Nephron progenitor cell (in vitro differentiated cells): ENCODE data around the gene PPDPF.
"Not testable (repeated sequence)": the region's sequence is repeated elsewhere in the genome, so short reads cannot be mapped to it uniquely, and the experiment has no call there.

ENCODE experiments used
- DNase-seq: peaks from one replicate; pipeline ENCODE4 v3.0.0; 2021
- H3K27ac Mint-ChIP-seq: 2 replicates; pipeline ENCODE4 v1.8.0; 2021; ENCODE audit warnings: mild to moderate bottlenecking, moderate library complexity, mixed read lengths
- H3K27me3 Mint-ChIP-seq: 2 replicates; pipeline ENCODE4 v1.8.0; 2021; ENCODE audit warnings: mild to moderate bottlenecking, low read depth, mixed read lengths; ENCODE audit not compliant: poor library complexity
- H3K36me3 Mint-ChIP-seq: 2 replicates; pipeline ENCODE4 v1.8.0; 2021; ENCODE audit warnings: low read depth, mixed read lengths
- H3K4me1 Mint-ChIP-seq: 2 replicates; pipeline ENCODE4 v1.8.0; 2021; ENCODE audit warnings: mixed read lengths
- H3K4me3 Mint-ChIP-seq: 2 replicates; pipeline ENCODE4 v1.8.0; 2021; ENCODE audit warnings: mild to moderate bottlenecking, moderate library complexity, mixed read lengths
- H3K9me3 Mint-ChIP-seq: 2 replicates; pipeline ENCODE4 v1.8.0; 2021; ENCODE audit warnings: mild to moderate bottlenecking, moderate library complexity, mixed read lengths
- TF ChIP-seq, protein P1 (sequence below): fragments of 200-600 bp; sonication (generic); IDR thresholded peaks from 2 replicates; pipeline ENCODE4 v1.5.0; 2021; ENCODE audit warnings: antibody characterized with exemption

Gene PPDPF

DNA sequence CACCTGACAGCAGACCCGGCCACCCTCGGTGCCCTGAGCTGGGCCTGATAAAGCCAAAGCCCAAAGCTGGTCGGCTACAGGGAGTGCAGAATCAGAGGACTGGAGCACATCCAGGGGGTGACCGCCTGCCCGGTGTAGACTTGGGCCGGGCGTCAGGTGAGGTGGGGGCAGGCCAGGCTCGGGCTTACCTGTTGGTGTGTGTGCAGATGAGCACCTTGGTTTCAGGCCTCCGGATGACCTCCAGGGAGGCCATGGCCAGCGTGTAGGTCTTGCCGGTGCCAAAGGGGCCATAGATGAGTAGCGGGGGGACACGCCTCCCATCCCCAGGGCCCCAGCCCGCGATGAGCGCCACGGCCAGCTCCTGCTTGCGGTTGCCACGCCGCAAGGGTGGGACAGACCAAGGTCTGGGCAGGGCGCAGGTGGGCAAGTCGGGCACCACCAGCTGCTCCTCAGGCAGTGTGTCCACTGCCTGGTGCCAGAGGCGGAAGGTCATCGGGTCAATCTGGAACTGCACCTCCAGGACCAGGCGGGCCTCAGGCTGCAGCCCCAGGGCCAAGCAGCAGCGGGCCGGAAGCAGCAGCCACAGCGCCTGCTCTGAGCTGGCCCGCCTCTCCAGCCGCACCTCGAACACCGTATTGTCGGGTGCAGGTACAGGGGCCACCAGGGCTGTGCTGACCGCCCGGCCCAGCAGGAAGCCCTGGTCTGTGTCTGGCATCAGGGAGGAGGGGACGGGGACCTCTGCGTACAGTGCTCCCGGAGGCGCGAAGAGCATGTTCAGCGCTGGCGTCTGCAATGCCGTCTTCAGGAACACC is 47.8 kb downstream of the PPDPF start:
- no peaks in the 10 kb centered on the region for H3K27me3 Mint-ChIP-seq
- no peaks in the 10 kb centered on the region for H3K9me3 Mint-ChIP-seq
- H3K27ac Mint-ChIP-seq = no peak overlapping the region
- no peaks in the 10 kb centered on the region for H3K4me1 Mint-ChIP-seq
- TF ChIP-seq, protein P1, sequence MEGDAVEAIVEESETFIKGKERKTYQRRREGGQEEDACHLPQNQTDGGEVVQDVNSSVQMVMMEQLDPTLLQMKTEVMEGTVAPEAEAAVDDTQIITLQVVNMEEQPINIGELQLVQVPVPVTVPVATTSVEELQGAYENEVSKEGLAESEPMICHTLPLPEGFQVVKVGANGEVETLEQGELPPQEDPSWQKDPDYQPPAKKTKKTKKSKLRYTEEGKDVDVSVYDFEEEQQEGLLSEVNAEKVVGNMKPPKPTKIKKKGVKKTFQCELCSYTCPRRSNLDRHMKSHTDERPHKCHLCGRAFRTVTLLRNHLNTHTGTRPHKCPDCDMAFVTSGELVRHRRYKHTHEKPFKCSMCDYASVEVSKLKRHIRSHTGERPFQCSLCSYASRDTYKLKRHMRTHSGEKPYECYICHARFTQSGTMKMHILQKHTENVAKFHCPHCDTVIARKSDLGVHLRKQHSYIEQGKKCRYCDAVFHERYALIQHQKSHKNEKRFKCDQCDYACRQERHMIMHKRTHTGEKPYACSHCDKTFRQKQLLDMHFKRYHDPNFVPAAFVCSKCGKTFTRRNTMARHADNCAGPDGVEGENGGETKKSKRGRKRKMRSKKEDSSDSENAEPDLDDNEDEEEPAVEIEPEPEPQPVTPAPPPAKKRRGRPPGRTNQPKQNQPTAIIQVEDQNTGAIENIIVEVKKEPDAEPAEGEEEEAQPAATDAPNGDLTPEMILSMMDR = no peak
- no peaks in the 10 kb centered on the region for H3K36me3 Mint-ChIP-seq
- DNase-seq = no peak
- H3K4me3 Mint-ChIP-seq = no peak overlapping the region

DNA sequence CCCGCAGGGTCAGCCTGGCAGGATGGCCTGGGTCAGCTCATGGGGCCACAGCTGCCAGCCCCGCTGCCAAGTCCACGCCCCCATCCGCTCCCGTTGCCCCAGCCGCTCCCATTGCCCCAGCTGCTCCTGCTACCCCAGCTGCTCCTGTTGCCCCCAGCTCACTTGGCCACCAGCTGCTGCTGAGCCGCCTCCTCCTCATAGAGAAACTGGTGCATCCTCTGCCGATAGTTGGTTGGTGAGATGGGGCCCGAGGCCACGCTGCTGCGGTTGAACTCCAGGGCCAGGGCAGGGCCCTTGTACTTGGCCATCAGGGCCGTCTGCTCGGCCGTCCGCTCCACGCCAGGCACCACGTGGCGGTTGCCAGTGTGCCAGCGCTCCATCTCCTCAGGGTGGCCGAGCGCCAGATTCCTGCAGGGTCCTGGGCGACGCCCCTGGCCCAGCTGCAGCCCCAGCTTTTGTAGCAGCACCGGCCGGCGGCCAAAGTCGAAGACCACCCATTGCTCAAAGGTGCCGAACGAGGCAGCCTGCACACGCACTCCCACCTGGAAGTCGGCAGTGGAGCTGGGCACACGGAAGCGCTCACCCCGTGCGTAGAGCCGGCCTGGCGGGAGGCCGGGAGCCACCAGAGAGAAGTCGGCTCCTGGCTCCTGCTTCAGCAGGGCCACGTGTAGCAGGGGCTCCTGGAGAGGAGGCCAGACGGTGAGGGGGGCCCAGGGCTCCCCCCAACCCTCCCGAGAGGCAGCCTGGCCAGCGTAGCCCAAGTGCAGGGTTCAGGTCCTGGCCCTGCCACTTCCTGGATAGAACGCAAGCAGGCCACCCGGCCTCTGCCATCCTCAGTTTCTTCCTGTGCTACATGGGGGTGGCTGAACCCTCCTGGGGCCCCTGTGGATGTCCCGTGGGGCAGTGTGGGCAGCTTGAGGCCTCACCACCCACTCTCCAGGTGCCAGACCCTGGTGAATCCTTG is 48.7 kb downstream of the PPDPF start:
- TF ChIP-seq, protein P1 = no peak
- Mint-ChIP-seq H3K9me3 (no peaks in the 10 kb centered on the region), H3K27me3 (no peaks in the 10 kb centered on the region), H3K4me1 (no peaks in the 10 kb centered on the region), H3K27ac (no peak overlapping the region), H3K36me3 (no peaks in the 10 kb centered on the region), H3K4me3 (no peak overlapping the region)
- DNase-seq = no peak

DNA sequence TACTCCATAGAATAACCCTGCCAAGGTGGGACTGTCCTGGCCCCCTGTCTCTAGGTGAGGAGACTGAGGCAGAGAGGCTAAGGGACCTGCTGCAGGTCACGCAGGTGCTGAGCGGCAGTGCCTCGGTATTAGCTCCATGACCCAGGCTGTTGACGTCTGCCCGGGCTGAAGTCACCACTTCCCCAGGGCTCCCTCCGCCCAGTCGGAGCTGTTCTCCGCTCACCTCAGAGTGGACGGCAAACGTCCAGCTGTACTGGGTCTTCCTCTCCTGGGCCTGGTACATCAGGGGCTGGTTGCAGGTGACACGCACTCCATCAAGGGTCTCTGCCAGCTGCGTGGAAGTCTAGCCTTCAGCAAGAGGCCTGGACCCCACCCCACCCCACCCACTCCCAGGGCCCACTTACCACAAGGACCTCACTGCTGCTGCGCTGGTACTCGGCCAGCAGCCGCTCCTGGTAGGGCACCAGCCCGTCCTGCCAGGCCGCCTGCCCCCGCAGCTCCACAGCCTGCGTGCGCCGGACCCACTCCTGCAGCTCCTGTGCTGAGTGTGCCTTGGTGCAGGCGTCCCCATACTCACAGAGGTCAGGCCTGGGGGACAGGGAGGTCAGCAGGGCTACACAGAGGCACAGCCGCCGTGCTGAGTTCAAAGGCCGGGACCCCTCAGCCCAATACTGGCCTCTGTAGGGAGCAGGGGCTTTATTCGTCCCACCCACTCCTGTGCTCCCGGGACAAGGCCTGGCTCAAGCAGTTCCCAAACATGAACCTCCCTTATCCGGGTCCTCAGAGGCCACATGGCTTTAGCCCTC is 49.9 kb downstream of the PPDPF start:
- Mint-ChIP-seq H3K4me3 (no peak overlapping the region), H3K36me3 (no peaks in the 10 kb centered on the region), H3K27ac (no peak overlapping the region), H3K9me3 (no peaks in the 10 kb centered on the region), H3K27me3 (no peaks in the 10 kb centered on the region), H3K4me1 (no peaks in the 10 kb centered on the region)
- DNase-seq = no peak
- TF ChIP-seq, protein P1 = no peak

DNA sequence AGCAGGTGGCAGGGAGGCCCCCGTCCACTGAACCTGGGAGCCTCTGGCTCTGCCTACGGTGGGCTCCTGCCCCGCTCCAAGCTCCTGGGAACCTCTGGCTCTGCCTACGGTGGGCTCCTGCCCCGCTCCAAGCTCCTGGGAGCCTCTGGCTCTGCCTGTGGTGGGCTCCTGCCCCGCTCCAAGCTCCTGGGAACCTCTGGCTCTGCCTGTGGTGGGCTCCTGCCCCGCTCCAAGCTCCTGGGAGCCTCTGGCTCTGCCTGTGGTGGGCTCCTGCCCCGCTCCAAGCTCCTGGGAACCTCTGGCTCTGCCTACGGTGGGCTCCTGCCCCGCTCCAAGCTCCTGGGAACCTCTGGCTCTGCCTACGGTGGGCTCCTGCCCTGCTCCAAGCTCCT is 50.5 kb downstream of the PPDPF start:
- not testable (repeated sequence) for H3K4me3 Mint-ChIP-seq, H3K9me3 Mint-ChIP-seq, H3K36me3 Mint-ChIP-seq, H3K27ac Mint-ChIP-seq, DNase-seq, H3K27me3 Mint-ChIP-seq, H3K4me1 Mint-ChIP-seq
